Eye (tissue), 1 donor: ENCODE data around the gene ABL1.
"Not testable (repeated sequence)": the region's sequence is repeated elsewhere in the genome, so short reads cannot be mapped to it uniquely, and the experiment has no call there.

Experiments
- DNase-seq: peaks from one replicate; pipeline ENCODE4 v3.0.0-alpha.2; 2015

ABL1 gene

GRCh38 chr9:130825809-130826208, 9.2 kb upstream of the ABL1 start:
- DNase-seq, result no peak

- DNase-seq, result no peak
Measured at GRCh38 chr9:130829762-130830161, 5.3 kb upstream of the ABL1 start.

- DNase-seq, result no peak
Measured at GRCh38 chr9:130830231-130830760, 4.8 kb upstream of the ABL1 start.

GRCh38 chr9:130831077-130831476, 4.0 kb upstream of the ABL1 start:
- DNase-seq, result no peak

GRCh38 chr9:130833031-130833990, 1.7 kb upstream of the ABL1 start:
- DNase-seq, result peak; percentile 56

GRCh38 chr9:130835441-130836298, 616 bp downstream of the ABL1 start:
- peak; percentile 87 for DNase-seq

GRCh38 chr9:130837002-130837511, 2.0 kb downstream of the ABL1 start:
- peak; percentile 59 for DNase-seq

- no peak for DNase-seq
Measured at GRCh38 chr9:130837643-130838042, 2.6 kb downstream of the ABL1 start.

- DNase-seq, result no peak
Measured at GRCh38 chr9:130839132-130840111, 4.4 kb downstream of the ABL1 start.

- no peak for DNase-seq
Measured at GRCh38 chr9:130842545-130842944, 7.5 kb downstream of the ABL1 start.

- DNase-seq, result no peak
Measured at GRCh38 chr9:130843049-130843908, 8.2 kb downstream of the ABL1 start.

- DNase-seq, result no peak
Measured at GRCh38 chr9:130844044-130844451, 9.0 kb downstream of the ABL1 start.

- no peak for DNase-seq
Measured at GRCh38 chr9:130845254-130845653, 10.2 kb downstream of the ABL1 start.

- peak; percentile 84 for DNase-seq
Measured at GRCh38 chr9:130845901-130846481, 10.9 kb downstream of the ABL1 start.

- peak; percentile 63 for DNase-seq
Measured at GRCh38 chr9:130846487-130847305, 11.6 kb downstream of the ABL1 start.

- peak; percentile 86 for DNase-seq
Measured at GRCh38 chr9:130847306-130848217, 12.5 kb downstream of the ABL1 start.

GRCh38 chr9:130848514-130848913, 13.5 kb downstream of the ABL1 start:
- not testable (repeated sequence) for DNase-seq

- no peak for DNase-seq
Measured at GRCh38 chr9:130849356-130849755, 14.3 kb downstream of the ABL1 start.
